Bronchial epithelial cell (primary cell): ENCODE measurements around the gene PBRM1. TPM values are rescaled to one million over a fixed set of nuclear protein-coding genes. Genes with fewer than 3 reads are reported as not detected.
"Not testable (repeated sequence)": the region's sequence is repeated elsewhere in the genome, so short reads cannot be mapped to it uniquely, and the experiment has no call there.

Source experiments
- DNase-seq: peaks from one replicate; pipeline ENCODE4 v3.0.0-alpha.2; 2010; ENCODE audit warnings: low read depth
- FAIRE-seq: peaks from 2 replicates; lab custom pipeline; 2011; peaks lifted over from hg19 to GRCh38; lab: Jason Lieb, UNC
- H3K27me3 ChIP-seq: 2 replicates; pipeline ENCODE4 v1.5.1; 2011; ENCODE audit warnings: low read length; ENCODE audit not compliant: control insufficient read depth, insufficient read depth
- H3K36me3 ChIP-seq: 2 replicates; pipeline ENCODE4 v1.5.1; 2011; ENCODE audit warnings: low read length; ENCODE audit not compliant: control insufficient read depth, insufficient read depth
- H3K4me3 ChIP-seq: 2 replicates; pipeline ENCODE4 v1.5.1; 2011; ENCODE audit warnings: mild to moderate bottlenecking, low read depth, low read length, control low read depth
- CTCF ChIP-seq: IDR thresholded peaks from 2 replicates; pipeline ENCODE4 v1.5.1; 2011; ENCODE audit warnings: mild to moderate bottlenecking, moderate library complexity, low read length, control low read depth, inconsistent platforms; ENCODE audit not compliant: insufficient read depth, severe bottlenecking
- total RNA-seq: library from RNA; depleted of rRNA; stranded (reverse); fragments of >200 nt; gene quantifications from 2 replicates; pipeline ENCODE4 v1.2.1, GENCODE V29; 2014

The PBRM1 gene
- total RNA-seq, 1 donor from 2014 or later: 95.6 TPM

- H3K36me3 ChIP-seq: peaks cover 23% of the 10 kb centered on the region
- no peak overlapping the region for H3K4me3 ChIP-seq
- FAIRE-seq (no peak), DNase-seq (no peak)
- TF ChIP-seq CTCF: no peak
- no peaks in the 10 kb centered on the region for H3K27me3 ChIP-seq
Measured at GRCh38 chr3:52527039-52527731, 158.5 kb downstream of the PBRM1 start.

- not testable (repeated sequence) for H3K27me3 ChIP-seq, DNase-seq, FAIRE-seq, H3K4me3 ChIP-seq
- peaks cover 23% of the 10 kb centered on the region for H3K36me3 ChIP-seq
Measured at GRCh38 chr3:52526671-52527038, 159.1 kb downstream of the PBRM1 start.

- peaks cover 23% of the 10 kb centered on the region for H3K36me3 ChIP-seq
Measured at GRCh38 chr3:52525680-52526561, 159.8 kb downstream of the PBRM1 start.

GRCh38 chr3:52524752-52525679, 160.7 kb downstream of the PBRM1 start:
- DNase-seq (peak; percentile 68), FAIRE-seq (no peak)
- no peak for TF ChIP-seq CTCF
- H3K36me3 ChIP-seq: peaks cover 23% of the 10 kb centered on the region
- H3K4me3 ChIP-seq: no peak overlapping the region
- no peaks in the 10 kb centered on the region for H3K27me3 ChIP-seq

More at GRCh38 chr3:52525680-52526561, 159.8 kb downstream of the PBRM1 start:
- DNase-seq (peak; percentile 95), FAIRE-seq (peak; percentile 73)
- TF ChIP-seq CTCF: no peak
- Histone ChIP-seq H3K27me3 (no peaks in the 10 kb centered on the region), H3K4me3 (no peak overlapping the region)

GRCh38 chr3:52524258-52524751, 161.4 kb downstream of the PBRM1 start:
- no peak for TF ChIP-seq CTCF
- peaks cover 23% of the 10 kb centered on the region for H3K36me3 ChIP-seq
- DNase-seq (no peak), FAIRE-seq (no peak)
- H3K4me3 ChIP-seq: no peak overlapping the region
- no peaks in the 10 kb centered on the region for H3K27me3 ChIP-seq
